Measurements from ENCODE around the gene TDRD9. TPM values are rescaled to one million over a fixed set of nuclear protein-coding genes. Genes with fewer than 3 reads are reported as not detected.

Gene TDRD9
- total and polyA plus RNA-seq, 8 donors, result 0.85 to 8.8 (median 2.4) TPM; not detected in 2

- Histone ChIP-seq H3K27ac (no peak overlapping the region), H3K27me3 (peaks cover 0 to 29% (median 8%) of the 10 kb centered on the region in 3 donors), H3K4me1 (peaks cover 7 to 28% (median 26%) of the 10 kb centered on the region in 4 donors), H3K36me3 (no peaks in the 10 kb centered on the region), H3K4me3 (no peak overlapping the region), H3K9me3 (no peaks in the 10 kb centered on the region)
- intact Hi-C loops (cut with DNase I; ENCODE audit: low total_unique reads), result no loop called here
- no peak for TF ChIP-seq EP300 (IDR thresholded peaks at IDR 0.05)
- no peak for TF ChIP-seq POLR2A (IDR thresholded peaks at IDR 0.05)
- TF ChIP-seq, protein P1, sequence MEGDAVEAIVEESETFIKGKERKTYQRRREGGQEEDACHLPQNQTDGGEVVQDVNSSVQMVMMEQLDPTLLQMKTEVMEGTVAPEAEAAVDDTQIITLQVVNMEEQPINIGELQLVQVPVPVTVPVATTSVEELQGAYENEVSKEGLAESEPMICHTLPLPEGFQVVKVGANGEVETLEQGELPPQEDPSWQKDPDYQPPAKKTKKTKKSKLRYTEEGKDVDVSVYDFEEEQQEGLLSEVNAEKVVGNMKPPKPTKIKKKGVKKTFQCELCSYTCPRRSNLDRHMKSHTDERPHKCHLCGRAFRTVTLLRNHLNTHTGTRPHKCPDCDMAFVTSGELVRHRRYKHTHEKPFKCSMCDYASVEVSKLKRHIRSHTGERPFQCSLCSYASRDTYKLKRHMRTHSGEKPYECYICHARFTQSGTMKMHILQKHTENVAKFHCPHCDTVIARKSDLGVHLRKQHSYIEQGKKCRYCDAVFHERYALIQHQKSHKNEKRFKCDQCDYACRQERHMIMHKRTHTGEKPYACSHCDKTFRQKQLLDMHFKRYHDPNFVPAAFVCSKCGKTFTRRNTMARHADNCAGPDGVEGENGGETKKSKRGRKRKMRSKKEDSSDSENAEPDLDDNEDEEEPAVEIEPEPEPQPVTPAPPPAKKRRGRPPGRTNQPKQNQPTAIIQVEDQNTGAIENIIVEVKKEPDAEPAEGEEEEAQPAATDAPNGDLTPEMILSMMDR (IDR thresholded peaks at IDR 0.05), result no peak
- no peak for TF ChIP-seq POLR2AphosphoS5 (IDR thresholded peaks at IDR 0.05)
- DNase-seq, result peak in 1 of 2 donors; percentile 56
- WGBS, 5 donors, result 19 to 34% (median 24%) methylated on average over 6 of the region's 6 CpGs
Observed at GRCh38 chr14:103923863-103924262, 4.4 kb upstream of the TDRD9 start.

DNA sequence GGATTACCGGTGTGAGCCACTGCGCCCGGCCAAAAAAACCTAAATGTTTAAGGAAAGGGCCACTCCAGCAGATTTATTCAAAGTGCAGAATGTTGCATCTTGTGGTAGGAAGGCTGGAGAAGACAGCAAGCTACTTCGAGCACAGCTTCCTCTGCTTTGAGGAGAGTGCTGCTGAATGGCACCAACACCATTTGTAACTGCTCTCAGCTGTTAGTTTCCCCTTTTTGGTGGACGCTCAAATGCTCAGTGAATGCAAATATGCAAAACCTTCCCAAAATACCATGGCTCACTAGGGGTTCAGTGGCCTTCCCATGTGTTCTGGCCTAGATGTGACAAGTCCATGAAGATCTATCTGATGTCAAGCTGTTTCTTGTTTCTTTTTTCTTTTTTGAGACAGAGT lies 2.9 kb upstream of the TDRD9 start:
- no peak for DNase-seq
- intact Hi-C loops (cut with DNase I; ENCODE audit: low total_unique reads), result no loop called here
- H3K27me3 ChIP-seq, result peaks cover 0 to 37% (median 8%) of the 10 kb centered on the region in 3 donors
- TF ChIP-seq POLR2A (IDR thresholded peaks at IDR 0.05) (no peak), POLR2AphosphoS5 (IDR thresholded peaks at IDR 0.05) (no peak), EP300 (IDR thresholded peaks at IDR 0.05) (no peak)
- TF ChIP-seq, protein P1 (IDR thresholded peaks at IDR 0.05), result no peak
- no peaks in the 10 kb centered on the region for H3K36me3 ChIP-seq
- 73 to 98% (median 82%) methylated on average over 5 of the region's 5 CpGs for WGBS, 5 donors
- no peak overlapping the region for H3K4me3 ChIP-seq
- H3K4me1 ChIP-seq, result peaks cover 0 to 13% (median 12%) of the 10 kb centered on the region in 4 donors
- H3K27ac ChIP-seq, result no peak overlapping the region
- no peaks in the 10 kb centered on the region for H3K9me3 ChIP-seq

DNA sequence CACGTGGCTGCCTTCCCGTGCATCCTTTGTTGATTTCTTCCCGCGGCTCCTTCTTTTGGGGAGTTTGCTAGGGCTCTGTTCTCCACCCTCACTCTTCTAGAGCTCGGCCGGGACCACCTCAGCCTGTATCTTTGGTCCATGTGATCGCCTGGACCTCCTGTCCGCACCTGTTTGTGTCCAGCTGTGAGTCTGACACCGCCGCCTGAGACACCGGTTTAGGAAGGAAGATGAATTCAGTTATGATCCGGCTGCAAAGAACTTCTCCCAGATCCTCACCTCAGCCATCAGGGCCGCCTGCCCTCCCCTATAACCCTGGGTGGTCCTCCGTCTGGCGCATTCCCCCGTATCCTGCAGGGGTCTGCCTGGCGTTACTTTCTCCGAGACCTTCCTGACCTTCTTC lies 690 bp upstream of the TDRD9 start:
- TF ChIP-seq EP300 (IDR thresholded peaks at IDR 0.05) (no peak), POLR2AphosphoS5 (IDR thresholded peaks at IDR 0.05) (no peak), POLR2A (IDR thresholded peaks at IDR 0.05) (no peak)
- TF ChIP-seq, protein P1 (IDR thresholded peaks at IDR 0.05), result no peak
- DNase-seq, result no peak
- Histone ChIP-seq H3K9me3 (no peaks in the 10 kb centered on the region), H3K36me3 (no peaks in the 10 kb centered on the region), H3K4me1 (no peaks in the 10 kb centered on the region), H3K27me3 (peaks cover 0 to 37% (median 8%) of the 10 kb centered on the region in 3 donors), H3K4me3 (no peak overlapping the region), H3K27ac (no peak overlapping the region)
- intact Hi-C loops (cut with DNase I; ENCODE audit: low total_unique reads), result no loop called here
- 86 to 93% (median 92%) methylated on average over 18 of the region's 18 CpGs for WGBS, 5 donors

- no peaks in the 10 kb centered on the region for H3K4me1 ChIP-seq
- WGBS, 5 donors, result 73 to 79% (median 75%) methylated on average over 14 of the region's 14 CpGs
Observed at GRCh38 chr14:103930051-103930604, 1.9 kb downstream of the TDRD9 start.

GRCh38 chr14:103931422-103931821 lies 3.2 kb downstream of the TDRD9 start:
- WGBS, 5 donors, result 66 to 88% (median 83%) methylated on average over 3 of the region's 3 CpGs
- peaks cover 0 to 23% (median 8%) of the 10 kb centered on the region in 3 donors for H3K27me3 ChIP-seq
- no peaks in the 10 kb centered on the region for H3K36me3 ChIP-seq
- no peaks in the 10 kb centered on the region for H3K9me3 ChIP-seq
- no peak for DNase-seq
- peak overlapping the region in 1 of 5 donors; percentile 17 for H3K27ac ChIP-seq
- H3K4me3 ChIP-seq, result no peak overlapping the region
- H3K4me1 ChIP-seq, result no peaks in the 10 kb centered on the region
- intact Hi-C loops (cut with DNase I; ENCODE audit: low total_unique reads), result no loop called here
- TF ChIP-seq POLR2AphosphoS5 (IDR thresholded peaks at IDR 0.05) (no peak), EP300 (IDR thresholded peaks at IDR 0.05) (no peak), POLR2A (IDR thresholded peaks at IDR 0.05) (no peak)
- TF ChIP-seq, protein P1 (IDR thresholded peaks at IDR 0.05), result no peak

More at GRCh38 chr14:103930051-103930604, 1.9 kb downstream of the TDRD9 start:
- Histone ChIP-seq H3K4me3 (no peak overlapping the region), H3K36me3 (no peaks in the 10 kb centered on the region), H3K27ac (no peak overlapping the region), H3K27me3 (peaks cover 0 to 23% (median 8%) of the 10 kb centered on the region in 3 donors), H3K9me3 (no peaks in the 10 kb centered on the region)
- TF ChIP-seq POLR2A (IDR thresholded peaks at IDR 0.05), result no peak
- intact Hi-C loops (cut with DNase I; ENCODE audit: low total_unique reads), result no loop called here
- no peak for DNase-seq

Data from stomach (tissue), 9 donors.